GM21381 (cell line): ENCODE data around the gene PPP4C.
"Not testable (repeated sequence)": the region's sequence is repeated elsewhere in the genome, so short reads cannot be mapped to it uniquely, and the experiment has no call there.

ENCODE experiments used
- ATAC-seq: cut with Tn5 transposase; IDR thresholded peaks from one replicate; pipeline ENCODE4 v1.9.1; 2021; ENCODE audit warnings: mild to moderate bottlenecking, moderate library complexity; ENCODE audit not compliant: unreplicated experiment

The PPP4C gene

GRCh38 chr16:30122604-30123160 lies 46.9 kb downstream of the PPP4C start:
- no peak for ATAC-seq

GRCh38 chr16:30124985-30125379 lies 49.2 kb downstream of the PPP4C start:
- ATAC-seq, result no peak

DNA sequence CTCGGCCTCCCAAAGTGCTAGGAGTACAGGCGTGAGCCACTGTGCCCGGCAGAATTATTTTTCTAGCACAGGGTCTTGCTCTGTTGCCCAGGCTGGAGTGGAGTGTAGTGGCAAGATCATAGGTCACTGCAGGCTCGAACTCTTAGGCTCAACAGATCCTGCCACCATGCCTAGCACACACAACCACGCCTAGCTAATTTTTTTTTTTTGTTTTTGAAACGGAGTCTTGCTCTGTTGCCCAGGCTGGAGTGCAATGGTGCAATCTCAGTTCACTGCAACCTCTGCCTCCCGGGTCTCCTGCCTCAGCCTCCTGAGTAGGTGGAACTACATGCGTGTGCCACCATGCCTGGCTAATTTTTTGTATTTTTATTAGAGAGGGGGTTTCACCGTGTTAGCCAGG lies 49.9 kb downstream of the PPP4C start:
- ATAC-seq, result not testable (repeated sequence)

GRCh38 chr16:30127993-30128392 lies 52.2 kb downstream of the PPP4C start:
- no peak for ATAC-seq

- no peak for ATAC-seq
Measured at GRCh38 chr16:30131869-30132475, 56.2 kb downstream of the PPP4C start.

DNA sequence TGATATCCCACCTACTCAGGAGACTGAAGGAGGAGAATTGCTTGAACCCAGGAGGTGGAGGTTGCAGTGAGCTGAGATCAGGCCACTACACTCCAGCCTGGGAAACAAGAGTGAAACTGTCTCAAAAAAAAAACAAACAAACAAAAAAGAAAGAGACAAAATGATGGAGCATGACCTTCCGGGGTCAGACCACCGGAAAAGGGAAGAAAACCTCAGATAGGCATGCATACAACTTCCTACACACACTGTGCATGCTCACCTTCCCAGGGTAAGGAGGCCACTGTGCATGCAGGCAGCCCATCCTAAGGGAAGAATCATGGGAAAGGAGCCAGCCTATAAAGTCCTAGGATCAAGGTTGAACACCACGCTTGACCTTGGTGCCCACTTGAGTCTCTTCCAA lies 56.8 kb downstream of the PPP4C start:
- ATAC-seq, result no peak
